Bronchus fibroblast of lung (primary cell): ENCODE measurements around the gene ZNF728. TPM values are rescaled to one million over a fixed set of nuclear protein-coding genes. Genes with fewer than 3 reads are reported as not detected.

ENCODE experiments used
- total RNA-seq: library from RNA; depleted of rRNA; stranded (reverse); fragments of >200 nt; gene quantifications from 2 replicates; pipeline ENCODE4 v1.2.3, GENCODE V29; 2015

ZNF728 gene
- total RNA-seq: not detected in 2 replicates

DNA sequence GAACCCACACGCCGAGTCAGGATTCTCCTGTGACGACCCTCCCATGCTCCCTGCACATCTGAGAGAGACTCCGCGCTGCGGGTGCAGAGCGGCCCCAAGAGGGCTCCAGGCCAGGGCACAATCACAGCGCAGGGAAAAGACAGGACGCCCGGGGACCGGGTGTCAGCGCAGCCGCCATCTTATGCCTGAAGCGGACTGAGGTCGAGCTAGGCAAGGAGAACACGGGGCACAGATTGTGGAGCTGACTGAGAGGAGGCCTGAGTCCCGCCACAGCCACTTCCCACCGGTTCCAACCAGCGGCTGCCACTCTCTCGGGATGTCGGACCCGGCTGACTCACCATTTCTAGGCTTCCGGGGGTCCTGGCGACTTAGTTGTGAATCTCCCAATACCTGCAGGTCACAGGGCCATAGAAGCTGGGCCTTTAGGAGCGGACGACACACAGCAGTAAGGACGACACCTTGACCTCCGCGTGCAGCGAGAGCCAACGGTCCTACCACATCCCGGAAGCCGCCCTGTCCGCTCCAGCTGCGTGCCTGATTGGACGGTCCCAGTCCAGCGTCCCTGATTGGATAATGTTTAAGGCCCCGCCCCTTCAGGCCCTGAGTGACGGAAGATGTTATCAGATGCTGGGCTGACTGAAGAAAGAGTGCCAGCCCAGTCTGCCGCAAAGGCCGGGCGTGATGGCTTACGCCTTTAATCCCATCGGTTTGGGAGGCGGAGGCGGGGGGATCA is at the start of gene ZNF728:
ZNF728 (minus strand) TSS at position 487 of the 733 bp plus-strand sequence; CDS start at position 341, 146 bp downstream.

Other genes starting within 250 kb of the ZNF728 start
- not detected in 2 replicates for gene ZNF99, start 219.0 kb downstream of the ZNF728 start, total RNA-seq
- not detected in 2 replicates for gene ZNF723, start 170.9 kb downstream of the ZNF728 start, total RNA-seq
- gene ZNF730, start 113.8 kb upstream of the ZNF728 start, total RNA-seq: 4.0 and 7.1 TPM in 2 replicates
- 8.2 and 9.2 TPM in 2 replicates for gene ZNF724, start 247.2 kb upstream of the ZNF728 start, total RNA-seq